Cardiac muscle cell (in vitro differentiated cells and primary cell): Measurements from ENCODE around the gene IGHMBP2. TPM values are rescaled to one million over a fixed set of nuclear protein-coding genes. Genes with fewer than 3 reads are reported as not detected.
"Not testable (repeated sequence)": the region's sequence is repeated elsewhere in the genome, so short reads cannot be mapped to it uniquely, and the experiment has no call there.

Experiments used
- DNase-seq, 2 donors: peaks; one replicate each; pipeline versions ENCODE4 v3.0.0 to v3.0.0-alpha.2; 2010 to 2017; ENCODE audit warnings: low read depth in 1 of 2, low spot score in 1 of 2
- H3K27ac ChIP-seq: fragments of 200-600 bp; sonication (generic); 2 replicates; pipeline ENCODE4 v1.5.1; 2016
- H3K27me3 ChIP-seq: fragments of 200-600 bp; sonication (generic); 2 replicates; pipeline ENCODE4 v1.6.0; 2016; ENCODE audit warnings: control low read depth
- H3K36me3 ChIP-seq: fragments of 200-600 bp; sonication (generic); 2 replicates; pipeline ENCODE4 v1.5.1; 2016; ENCODE audit warnings: control low read depth
- H3K4me1 ChIP-seq: fragments of 200-600 bp; sonication (generic); 2 replicates; pipeline ENCODE4 v1.8.1; 2017; ENCODE audit warnings: low read depth, mild to moderate bottlenecking, mixed run types
- H3K4me3 ChIP-seq: fragments of 200-600 bp; sonication (generic); 2 replicates; pipeline ENCODE4 v1.5.1; 2016; ENCODE audit warnings: mild to moderate bottlenecking
- H3K9me3 ChIP-seq: fragments of 200-600 bp; sonication (generic); 2 replicates; pipeline ENCODE4 v1.5.1; 2017; ENCODE audit warnings: low read depth, mild to moderate bottlenecking, control low read depth
- polyA plus RNA-seq: library from polyadenylated mRNA; unstranded; fragments of >200 nt; fragmentation: Nextera tagmentation; extraction: Ambion mirVana; gene quantifications from 2 replicates; pipeline ENCODE4 v1.2.1, GENCODE V29; 2016
- total RNA-seq: library from RNA; depleted of rRNA; stranded (reverse); fragments of >200 nt; gene quantifications from 2 replicates; pipeline ENCODE4 v1.2.3, GENCODE V29; 2016
- TF ChIP-seq, protein P1 (sequence below): IDR thresholded peaks from 2 replicates; pipeline ENCODE4 v1.5.1; 2012; ENCODE audit warnings: low read depth, mild to moderate bottlenecking, low read length

Gene IGHMBP2
- total and polyA plus RNA-seq, 2 experiments from 2014 or later = 20.9 to 21.7 TPM

GRCh38 chr11:68881320-68881719 lies 22.4 kb upstream of the IGHMBP2 start:
- Histone ChIP-seq H3K27ac (no peak overlapping the region), H3K4me3 (no peak overlapping the region), H3K9me3 (no peaks in the 10 kb centered on the region), H3K36me3 (no peaks in the 10 kb centered on the region), H3K27me3 (no peaks in the 10 kb centered on the region), H3K4me1 (peaks cover 15% of the 10 kb centered on the region)
- TF ChIP-seq, protein P1, sequence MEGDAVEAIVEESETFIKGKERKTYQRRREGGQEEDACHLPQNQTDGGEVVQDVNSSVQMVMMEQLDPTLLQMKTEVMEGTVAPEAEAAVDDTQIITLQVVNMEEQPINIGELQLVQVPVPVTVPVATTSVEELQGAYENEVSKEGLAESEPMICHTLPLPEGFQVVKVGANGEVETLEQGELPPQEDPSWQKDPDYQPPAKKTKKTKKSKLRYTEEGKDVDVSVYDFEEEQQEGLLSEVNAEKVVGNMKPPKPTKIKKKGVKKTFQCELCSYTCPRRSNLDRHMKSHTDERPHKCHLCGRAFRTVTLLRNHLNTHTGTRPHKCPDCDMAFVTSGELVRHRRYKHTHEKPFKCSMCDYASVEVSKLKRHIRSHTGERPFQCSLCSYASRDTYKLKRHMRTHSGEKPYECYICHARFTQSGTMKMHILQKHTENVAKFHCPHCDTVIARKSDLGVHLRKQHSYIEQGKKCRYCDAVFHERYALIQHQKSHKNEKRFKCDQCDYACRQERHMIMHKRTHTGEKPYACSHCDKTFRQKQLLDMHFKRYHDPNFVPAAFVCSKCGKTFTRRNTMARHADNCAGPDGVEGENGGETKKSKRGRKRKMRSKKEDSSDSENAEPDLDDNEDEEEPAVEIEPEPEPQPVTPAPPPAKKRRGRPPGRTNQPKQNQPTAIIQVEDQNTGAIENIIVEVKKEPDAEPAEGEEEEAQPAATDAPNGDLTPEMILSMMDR = no peak
- DNase-seq = no peak

GRCh38 chr11:68882391-68882790 lies 21.3 kb upstream of the IGHMBP2 start:
- Histone ChIP-seq H3K27me3 (no peaks in the 10 kb centered on the region), H3K36me3 (no peaks in the 10 kb centered on the region), H3K4me1 (peaks cover 15% of the 10 kb centered on the region), H3K9me3 (no peaks in the 10 kb centered on the region), H3K4me3 (no peak overlapping the region), H3K27ac (no peak overlapping the region)
- DNase-seq = no peak
- TF ChIP-seq, protein P1 = no peak

DNA sequence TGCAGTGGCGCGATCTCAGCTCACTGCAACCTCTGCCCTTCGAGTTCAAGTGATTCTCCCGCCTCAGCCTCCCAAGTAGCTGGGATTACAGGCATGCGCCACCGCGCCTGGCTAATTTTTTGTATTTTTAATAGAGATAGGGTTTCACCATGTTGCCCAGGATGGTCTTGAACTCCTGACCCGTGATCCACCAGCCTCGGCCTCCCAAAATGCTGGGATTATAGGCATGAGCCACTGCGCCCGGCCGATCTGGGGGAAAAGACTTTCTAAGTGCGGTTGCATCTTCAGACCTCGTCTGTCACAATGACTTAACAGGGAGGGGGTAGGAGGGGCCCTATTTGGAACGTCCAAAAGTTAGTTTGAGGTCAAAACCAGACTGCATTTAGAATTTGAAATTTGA lies 18.9 kb upstream of the IGHMBP2 start:
- not testable (repeated sequence) for H3K27me3 ChIP-seq, H3K36me3 ChIP-seq

DNA sequence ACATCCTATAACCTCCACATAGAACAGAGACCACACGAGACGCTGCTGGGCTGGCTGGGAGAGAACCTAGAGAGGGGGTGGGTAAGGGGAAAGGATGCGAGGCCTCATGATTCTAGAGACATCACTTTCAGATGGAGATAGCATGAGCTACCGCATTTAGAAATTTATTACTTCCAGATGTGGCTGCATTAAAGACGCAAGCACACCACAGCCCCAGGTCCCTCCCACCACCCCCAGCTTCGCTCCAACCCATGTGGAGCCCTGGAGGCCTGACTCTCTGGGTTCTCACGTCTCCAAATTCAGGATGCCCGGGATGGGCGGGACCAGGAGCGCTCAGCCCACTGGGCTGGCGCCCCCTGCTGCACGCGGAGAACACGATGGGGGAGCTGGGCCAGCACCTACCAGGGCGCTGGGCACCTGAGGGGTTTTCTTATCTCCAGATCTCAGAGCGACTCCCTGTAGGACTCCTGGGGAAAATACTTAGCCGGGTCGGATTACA lies 13.7 kb upstream of the IGHMBP2 start:
- peak; percentile 54 to 80 for DNase-seq
- Histone ChIP-seq H3K27me3 (no peaks in the 10 kb centered on the region), H3K4me3 (no peak overlapping the region), H3K9me3 (no peaks in the 10 kb centered on the region), H3K4me1 (no peaks in the 10 kb centered on the region), H3K36me3 (peaks cover 31% of the 10 kb centered on the region), H3K27ac (no peak overlapping the region)
- TF ChIP-seq, protein P1 = peak; percentile 72

More for the DNA sequence above, 18.9 kb upstream of the IGHMBP2 start:
- not testable (repeated sequence) for H3K4me1 ChIP-seq, H3K9me3 ChIP-seq, DNase-seq, H3K27ac ChIP-seq, H3K4me3 ChIP-seq

GRCh38 chr11:68890490-68891231 lies 13.0 kb upstream of the IGHMBP2 start:
- TF ChIP-seq, protein P1 = no peak
- H3K4me1 ChIP-seq = no peaks in the 10 kb centered on the region
- peak in 1 of 2 donors; percentile 80 for DNase-seq
- H3K9me3 ChIP-seq = no peaks in the 10 kb centered on the region
- peaks cover 35% of the 10 kb centered on the region for H3K36me3 ChIP-seq
- H3K27ac ChIP-seq = peak overlapping the region; percentile 28
- H3K4me3 ChIP-seq = no peak overlapping the region
- no peaks in the 10 kb centered on the region for H3K27me3 ChIP-seq

DNA sequence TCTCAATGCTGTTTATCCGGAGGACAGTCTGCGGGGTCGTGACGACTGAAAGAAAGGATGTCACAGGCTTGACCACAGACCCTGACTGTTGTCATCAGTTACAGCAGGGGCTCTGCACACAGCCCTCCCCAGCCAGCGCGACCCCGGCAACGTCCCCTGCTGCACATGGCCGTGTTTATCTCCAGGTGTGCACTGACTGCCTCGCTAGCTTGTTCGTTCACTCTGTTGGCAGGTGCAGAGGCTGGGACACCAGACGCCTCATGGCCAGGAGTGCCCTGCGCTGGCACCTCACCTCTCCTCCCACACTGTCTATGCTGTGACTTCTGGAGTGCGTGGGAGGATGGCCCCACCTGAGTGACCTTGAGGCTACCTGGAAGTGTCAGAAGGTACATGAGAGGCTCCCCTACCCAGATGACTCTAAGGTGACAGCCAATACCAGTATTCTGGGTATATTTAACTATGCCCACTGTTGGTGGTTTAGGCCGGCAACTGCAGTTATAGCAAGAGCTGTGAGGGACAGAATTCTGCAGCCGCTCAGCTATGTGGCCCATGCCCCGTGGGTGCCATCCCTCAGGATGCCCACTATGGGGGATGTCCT lies 12.2 kb upstream of the IGHMBP2 start:
- no peak for DNase-seq
- Histone ChIP-seq H3K27me3 (no peaks in the 10 kb centered on the region), H3K4me1 (no peaks in the 10 kb centered on the region), H3K27ac (peak overlapping the region; percentile 28), H3K4me3 (no peak overlapping the region), H3K9me3 (no peaks in the 10 kb centered on the region), H3K36me3 (peaks cover 43% of the 10 kb centered on the region)
- TF ChIP-seq, protein P1 = no peak
